ENCODE results near the gene TMEM178B.

DNA sequence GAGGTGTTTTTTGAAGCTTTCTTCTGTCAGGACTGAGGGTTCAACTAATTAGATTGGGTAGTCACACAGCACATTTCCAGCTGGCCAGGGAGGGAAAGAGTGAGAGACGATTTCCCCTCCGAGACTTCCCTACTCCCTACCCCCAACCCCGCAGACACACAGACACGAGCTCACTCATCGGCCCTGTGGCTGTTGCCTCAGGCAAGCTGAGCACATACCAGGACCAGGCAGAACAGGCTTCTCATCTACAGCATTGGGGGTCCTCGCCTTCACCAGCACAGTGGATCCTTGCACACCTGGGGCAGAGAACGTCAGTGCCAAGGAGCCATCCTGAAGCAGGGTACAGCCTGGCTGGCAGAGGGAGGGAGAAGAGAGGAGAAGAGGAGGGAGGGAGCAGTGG, 144.1 kb downstream of the TMEM178B start:
- TF ChIP-seq, protein P1, sequence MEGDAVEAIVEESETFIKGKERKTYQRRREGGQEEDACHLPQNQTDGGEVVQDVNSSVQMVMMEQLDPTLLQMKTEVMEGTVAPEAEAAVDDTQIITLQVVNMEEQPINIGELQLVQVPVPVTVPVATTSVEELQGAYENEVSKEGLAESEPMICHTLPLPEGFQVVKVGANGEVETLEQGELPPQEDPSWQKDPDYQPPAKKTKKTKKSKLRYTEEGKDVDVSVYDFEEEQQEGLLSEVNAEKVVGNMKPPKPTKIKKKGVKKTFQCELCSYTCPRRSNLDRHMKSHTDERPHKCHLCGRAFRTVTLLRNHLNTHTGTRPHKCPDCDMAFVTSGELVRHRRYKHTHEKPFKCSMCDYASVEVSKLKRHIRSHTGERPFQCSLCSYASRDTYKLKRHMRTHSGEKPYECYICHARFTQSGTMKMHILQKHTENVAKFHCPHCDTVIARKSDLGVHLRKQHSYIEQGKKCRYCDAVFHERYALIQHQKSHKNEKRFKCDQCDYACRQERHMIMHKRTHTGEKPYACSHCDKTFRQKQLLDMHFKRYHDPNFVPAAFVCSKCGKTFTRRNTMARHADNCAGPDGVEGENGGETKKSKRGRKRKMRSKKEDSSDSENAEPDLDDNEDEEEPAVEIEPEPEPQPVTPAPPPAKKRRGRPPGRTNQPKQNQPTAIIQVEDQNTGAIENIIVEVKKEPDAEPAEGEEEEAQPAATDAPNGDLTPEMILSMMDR (IDR thresholded peaks at IDR 0.05), result no peak
- no peak for TF ChIP-seq POLR2A (IDR thresholded peaks at IDR 0.05)

All from thyroid gland (tissue), 4 donors.